Raji (cell line): ENCODE results near the gene OPCML.

Experiments
- POLR2A ChIP-seq: IDR thresholded peaks from 2 replicates; pipeline ENCODE4 v1.6.1; 2011; ENCODE audit warnings: low read depth, low read length, control low read depth; ENCODE audit not compliant: insufficient read depth

The OPCML gene

GRCh38 chr11:132802947-132803346 is 729.4 kb downstream of the OPCML start:
- no peak for TF ChIP-seq POLR2A

DNA sequence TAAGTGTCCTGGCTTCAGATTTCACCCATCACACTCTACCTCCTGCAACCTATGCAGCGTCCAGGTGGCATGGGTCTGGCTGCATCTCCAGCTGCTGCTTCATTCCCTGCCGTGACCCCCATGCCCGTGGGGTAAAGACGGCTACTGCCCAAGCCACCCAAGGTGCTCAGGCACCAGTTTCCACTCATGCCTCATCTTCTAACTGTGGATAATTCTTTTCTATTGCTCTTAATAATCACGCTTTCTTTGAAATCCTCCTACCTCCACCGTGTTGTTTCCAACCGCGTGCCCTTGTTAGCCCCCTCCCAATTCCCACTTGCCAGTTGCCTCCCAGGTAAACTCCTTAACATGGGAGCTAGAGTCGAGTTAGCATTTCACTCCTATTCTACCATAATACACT is 738.5 kb downstream of the OPCML start:
- TF ChIP-seq POLR2A: no peak

DNA sequence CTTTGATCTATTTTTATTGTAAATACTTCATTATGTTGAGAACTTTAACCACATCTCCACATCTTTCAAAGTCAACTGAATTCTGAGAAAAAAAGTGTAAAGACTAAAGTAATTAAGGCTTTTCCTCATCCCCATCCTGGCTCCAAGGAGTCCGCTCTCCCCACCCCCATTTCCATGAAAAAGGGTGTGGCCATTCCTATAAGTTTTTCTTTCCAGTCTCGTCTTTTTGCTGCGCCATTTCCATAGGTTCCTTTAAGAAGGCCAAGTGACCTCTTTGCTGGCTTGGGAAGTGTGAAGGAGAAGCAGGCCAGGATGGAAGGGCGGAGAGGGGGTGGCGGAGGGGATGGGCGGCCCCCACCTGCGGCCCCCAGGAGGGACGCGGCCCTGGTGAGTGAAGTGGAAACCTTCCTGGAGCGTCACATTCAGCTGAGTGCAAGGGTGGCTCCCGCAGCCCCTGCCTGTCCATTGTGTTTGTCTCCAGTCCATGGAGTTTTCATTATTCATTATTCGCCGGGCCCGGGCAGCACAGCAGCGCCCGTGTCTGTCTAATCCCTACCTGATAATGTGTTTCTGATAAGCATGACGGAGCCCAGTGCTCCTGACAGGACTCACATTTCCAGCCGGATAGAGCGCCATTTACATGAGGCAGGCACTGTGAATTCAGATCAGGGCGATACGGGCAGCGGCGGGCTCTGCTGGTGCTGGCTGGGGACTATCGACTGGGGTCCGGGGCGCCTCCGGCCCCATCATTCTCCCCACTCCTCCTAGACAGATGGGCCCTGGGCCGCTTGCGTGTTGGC is 739.8 kb downstream of the OPCML start:
- no peak for TF ChIP-seq POLR2A

DNA sequence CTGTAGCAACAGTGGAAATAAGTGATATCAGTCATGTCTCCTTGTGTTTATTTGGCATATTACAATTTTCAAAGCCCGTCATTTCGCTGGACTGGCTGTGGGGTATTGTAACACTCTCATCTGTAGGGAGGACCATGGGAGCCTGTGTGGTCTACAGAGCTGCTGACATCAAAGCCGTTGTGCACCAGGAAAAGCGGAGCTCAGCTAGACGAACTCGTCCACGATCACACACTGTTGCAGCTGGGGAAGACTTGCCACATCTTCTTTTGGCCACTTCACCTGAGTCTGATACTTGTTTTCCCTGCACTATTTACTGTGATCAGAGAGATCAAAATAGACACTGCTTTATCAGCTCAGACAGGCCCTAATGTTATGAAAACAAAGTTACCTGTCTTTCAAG is 741.3 kb downstream of the OPCML start:
- no peak for TF ChIP-seq POLR2A

GRCh38 chr11:132790466-132790865 is 741.8 kb downstream of the OPCML start:
- no peak for TF ChIP-seq POLR2A

- no peak for TF ChIP-seq POLR2A
Measured at GRCh38 chr11:132788816-132789325, 743.4 kb downstream of the OPCML start.

DNA sequence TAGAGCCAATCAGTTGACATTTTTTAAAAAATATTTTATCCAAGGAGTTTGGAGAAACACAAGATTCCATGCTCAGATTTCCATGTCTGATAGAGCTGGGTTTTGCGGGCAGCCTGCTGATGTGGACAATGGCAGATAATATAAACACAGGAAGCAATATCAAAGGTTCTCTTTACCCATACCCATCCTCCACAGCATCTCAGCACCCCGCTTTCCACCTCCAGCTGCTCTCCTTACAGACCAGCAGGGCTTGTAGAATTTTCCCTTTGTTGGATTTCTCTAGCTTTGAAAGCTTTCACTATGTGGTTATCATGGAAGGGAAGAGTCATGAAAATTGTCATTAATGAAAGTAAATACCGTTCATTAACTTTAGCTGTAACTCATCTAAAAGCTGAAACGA is 746.4 kb downstream of the OPCML start:
- no peak for TF ChIP-seq POLR2A

DNA sequence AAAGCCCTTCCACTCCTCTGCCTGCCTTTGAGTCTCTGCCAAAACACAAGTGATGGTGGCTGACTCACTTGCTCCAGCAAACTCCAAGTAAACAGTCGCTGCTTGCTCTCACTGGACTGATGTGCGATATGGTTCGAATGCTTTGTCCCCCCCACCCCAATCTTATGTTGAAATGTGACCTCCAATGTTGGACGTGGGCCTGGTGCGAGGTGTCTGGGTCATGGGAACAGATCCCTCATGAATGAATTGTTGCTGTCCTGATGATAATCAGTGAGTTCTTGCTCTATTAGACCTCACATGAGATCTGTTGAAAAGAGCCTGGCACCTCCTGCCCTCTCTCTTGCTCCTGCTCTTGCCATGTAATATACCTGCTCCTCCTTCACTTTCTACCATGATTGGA is 747.9 kb downstream of the OPCML start:
- TF ChIP-seq POLR2A: no peak

DNA sequence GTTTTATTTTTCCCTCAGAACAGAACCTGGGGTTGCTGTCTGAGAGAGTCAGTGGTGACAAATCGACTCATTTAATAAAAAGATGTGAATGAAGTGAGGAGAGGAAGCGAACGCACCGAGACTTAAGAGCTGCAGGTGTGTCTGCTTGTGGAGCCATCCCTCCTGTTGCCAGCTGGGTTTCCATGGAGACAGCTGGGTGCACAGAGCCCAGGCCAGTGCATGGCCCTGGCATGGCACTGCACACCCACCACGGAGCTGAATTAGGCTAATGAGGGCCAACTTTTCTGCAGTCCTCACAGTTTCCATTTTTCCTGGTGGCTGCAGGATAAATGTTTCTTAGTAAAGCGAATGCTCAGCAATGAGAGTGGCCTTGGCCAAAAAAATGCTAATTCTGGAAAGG is 750.2 kb downstream of the OPCML start:
- no peak for TF ChIP-seq POLR2A

- no peak for TF ChIP-seq POLR2A
Measured at GRCh38 chr11:132780046-132780445, 752.3 kb downstream of the OPCML start.

DNA sequence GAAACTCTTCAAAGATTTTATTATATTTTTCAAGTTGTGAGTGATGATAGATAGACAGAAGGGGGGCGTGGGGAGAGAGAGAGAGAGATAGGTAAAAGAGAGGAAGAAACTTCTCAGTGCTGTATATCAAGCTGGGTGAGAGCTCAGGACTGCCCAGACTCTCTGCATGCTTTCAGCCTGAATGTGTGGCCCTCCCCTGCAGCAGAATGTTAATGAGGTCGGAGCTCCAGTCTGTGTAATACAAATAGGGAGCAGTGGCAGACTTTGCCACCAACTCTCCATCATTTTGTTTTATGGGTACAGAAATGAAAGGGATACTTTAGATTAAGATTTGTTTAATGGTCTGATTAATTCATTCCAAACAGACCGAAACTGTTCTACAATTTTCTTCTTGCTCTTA is 752.8 kb downstream of the OPCML start:
- TF ChIP-seq POLR2A: no peak

GRCh38 chr11:132777067-132777975 is 755.0 kb downstream of the OPCML start:
- no peak for TF ChIP-seq POLR2A

DNA sequence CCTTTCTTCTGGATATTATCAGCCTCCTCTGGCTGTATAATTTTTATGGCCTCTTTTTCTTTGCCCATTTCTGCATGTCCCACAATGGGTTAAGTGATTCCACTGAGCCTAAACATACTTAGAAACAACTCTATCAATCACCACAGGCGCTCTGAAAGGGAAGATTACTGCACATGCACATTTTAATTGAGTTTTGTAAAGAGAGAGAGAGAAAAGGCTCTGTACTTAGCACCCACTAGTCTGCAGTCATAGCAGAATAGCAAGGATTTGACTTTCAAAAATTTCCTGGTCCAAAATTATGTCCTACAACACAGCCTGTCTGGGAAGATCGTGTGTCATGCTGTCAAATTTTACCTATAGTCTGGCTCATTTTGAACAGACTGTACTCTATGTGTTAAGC is 758.5 kb downstream of the OPCML start:
- no peak for TF ChIP-seq POLR2A

DNA sequence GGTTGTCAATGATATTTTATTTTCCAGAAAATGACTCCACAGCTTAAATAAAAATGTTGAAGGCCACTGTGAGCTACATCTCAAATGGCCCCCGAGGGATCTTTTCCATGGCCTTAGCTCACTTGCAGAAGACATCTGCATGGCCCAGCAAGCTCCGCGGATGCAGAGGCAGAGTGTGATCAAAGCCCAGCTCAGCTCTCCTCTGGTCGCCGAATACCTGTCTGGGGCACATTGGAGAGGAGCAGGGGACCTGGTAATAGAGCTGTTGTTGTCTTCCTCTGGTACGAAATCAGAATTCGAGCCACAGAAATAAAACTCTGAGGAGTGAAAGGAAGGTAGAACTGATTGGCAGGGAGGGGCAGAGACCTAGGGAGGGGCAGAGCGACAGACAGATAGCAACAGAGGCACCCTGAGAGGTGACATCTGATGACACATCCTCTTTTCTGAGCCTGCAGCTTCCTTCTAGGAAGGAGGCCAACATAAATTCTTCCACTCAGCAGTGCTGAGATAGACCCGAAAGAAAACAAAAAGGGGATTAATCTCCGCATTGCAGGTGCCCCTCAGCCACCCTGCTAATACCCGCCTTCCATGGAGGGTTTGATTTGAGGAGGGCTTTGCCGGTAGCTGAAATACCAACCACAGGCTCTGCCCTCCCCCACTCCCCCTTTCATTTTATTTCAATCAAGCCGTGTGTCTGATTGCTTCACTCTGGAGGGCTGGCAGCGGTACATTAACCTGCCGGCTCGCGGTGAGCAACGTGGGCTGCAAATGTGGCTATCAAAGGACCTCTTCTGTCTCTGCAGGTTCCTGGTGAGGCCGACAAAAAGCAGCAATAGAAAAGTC is 759.4 kb downstream of the OPCML start:
- TF ChIP-seq POLR2A: no peak

DNA sequence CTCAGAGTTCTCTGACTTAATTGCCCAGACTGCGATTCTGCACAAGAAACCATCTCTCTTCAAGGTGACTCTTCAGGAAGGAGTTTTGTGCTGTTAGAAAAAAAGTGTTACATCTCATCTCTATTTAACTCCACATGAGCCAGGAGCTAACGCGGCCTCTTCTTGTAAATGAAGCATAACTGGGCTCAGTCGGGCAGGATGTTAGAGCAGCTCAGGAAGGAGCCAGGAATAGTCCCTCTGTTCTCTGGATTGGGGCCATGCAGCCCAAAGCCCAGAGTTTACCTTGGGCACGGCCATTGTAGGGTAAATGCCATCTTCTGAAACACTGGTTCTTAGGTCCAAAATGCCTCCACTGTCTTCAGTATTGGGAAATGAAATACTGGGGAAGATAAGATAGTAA is 760.6 kb downstream of the OPCML start:
- no peak for TF ChIP-seq POLR2A
